ENCODE results near the gene ATP13A3. TPM values are rescaled to one million over a fixed set of nuclear protein-coding genes. Genes with fewer than 3 reads are reported as not detected.

The ATP13A3 gene
- total and polyA plus RNA-seq, 2 experiments from 2014 or later: 20.0 to 202 TPM

- Mint-ChIP-seq H3K36me3 (ENCODE audit: low read depth) (no peaks in the 10 kb centered on the region; the same call in 2 of the 3 replicates), H3K9me3 (no peaks in the 10 kb centered on the region), H3K27me3 (ENCODE audit: insufficient read depth, low read depth, poor library complexity) (peaks cover 3% of the 10 kb centered on the region), H3K4me1 (peaks cover 2% of the 10 kb centered on the region; the same call in 1 of the 3 replicates), H3K4me3 (no peak overlapping the region), H3K27ac (no peak overlapping the region)
- Histone ChIP-seq H2AFZ (no peak overlapping the region), H3K27ac (ENCODE audit: low read depth) (no peak overlapping the region), H3K4me1 (ENCODE audit: insufficient read depth) (no peaks in the 10 kb centered on the region), H4K20me1 (replicated peaks; ENCODE audit: insufficient read depth) (no peaks in the 10 kb centered on the region), H3K9me2 (ENCODE audit: insufficient read depth) (no peaks in the 10 kb centered on the region), H3K4me2 (no peak overlapping the region), H3K4me3 (no peak overlapping the region), H3F3A (replicated peaks; ENCODE audit: low read depth) (no peaks in the 10 kb centered on the region), H3K27me3 (ENCODE audit: insufficient read depth) (no peaks in the 10 kb centered on the region), H3K36me3 (ENCODE audit: insufficient read depth) (no peaks in the 10 kb centered on the region), H3K79me2 (replicated peaks; ENCODE audit: insufficient read depth) (no peaks in the 10 kb centered on the region)
- peak; percentile 55 for ATAC-seq
- no peak for DNase-seq (ENCODE audit: low spot score)
- no peak for TF ChIP-seq STAT1 (IDR thresholded peaks at IDR 0.05; ENCODE audit: unreplicated experiment)
- TF ChIP-seq, protein P1, sequence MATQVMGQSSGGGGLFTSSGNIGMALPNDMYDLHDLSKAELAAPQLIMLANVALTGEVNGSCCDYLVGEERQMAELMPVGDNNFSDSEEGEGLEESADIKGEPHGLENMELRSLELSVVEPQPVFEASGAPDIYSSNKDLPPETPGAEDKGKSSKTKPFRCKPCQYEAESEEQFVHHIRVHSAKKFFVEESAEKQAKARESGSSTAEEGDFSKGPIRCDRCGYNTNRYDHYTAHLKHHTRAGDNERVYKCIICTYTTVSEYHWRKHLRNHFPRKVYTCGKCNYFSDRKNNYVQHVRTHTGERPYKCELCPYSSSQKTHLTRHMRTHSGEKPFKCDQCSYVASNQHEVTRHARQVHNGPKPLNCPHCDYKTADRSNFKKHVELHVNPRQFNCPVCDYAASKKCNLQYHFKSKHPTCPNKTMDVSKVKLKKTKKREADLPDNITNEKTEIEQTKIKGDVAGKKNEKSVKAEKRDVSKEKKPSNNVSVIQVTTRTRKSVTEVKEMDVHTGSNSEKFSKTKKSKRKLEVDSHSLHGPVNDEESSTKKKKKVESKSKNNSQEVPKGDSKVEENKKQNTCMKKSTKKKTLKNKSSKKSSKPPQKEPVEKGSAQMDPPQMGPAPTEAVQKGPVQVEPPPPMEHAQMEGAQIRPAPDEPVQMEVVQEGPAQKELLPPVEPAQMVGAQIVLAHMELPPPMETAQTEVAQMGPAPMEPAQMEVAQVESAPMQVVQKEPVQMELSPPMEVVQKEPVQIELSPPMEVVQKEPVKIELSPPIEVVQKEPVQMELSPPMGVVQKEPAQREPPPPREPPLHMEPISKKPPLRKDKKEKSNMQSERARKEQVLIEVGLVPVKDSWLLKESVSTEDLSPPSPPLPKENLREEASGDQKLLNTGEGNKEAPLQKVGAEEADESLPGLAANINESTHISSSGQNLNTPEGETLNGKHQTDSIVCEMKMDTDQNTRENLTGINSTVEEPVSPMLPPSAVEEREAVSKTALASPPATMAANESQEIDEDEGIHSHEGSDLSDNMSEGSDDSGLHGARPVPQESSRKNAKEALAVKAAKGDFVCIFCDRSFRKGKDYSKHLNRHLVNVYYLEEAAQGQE (IDR thresholded peaks at IDR 0.05; ENCODE audit: unreplicated experiment): no peak
- no peak for TF ChIP-seq ZNF331 (CRISPR knock-in tag; IDR thresholded peaks at IDR 0.05; ENCODE audit: low read depth)
- no peak for TF ChIP-seq ZNF114 (CRISPR knock-in tag; IDR thresholded peaks at IDR 0.05)
- no peak for TF ChIP-seq EZH2 (IDR thresholded peaks at IDR 0.05; ENCODE audit: low read depth, unreplicated experiment)
- TF ChIP-seq ETS1 (IDR thresholded peaks at IDR 0.05): no peak
- no peak for TF ChIP-seq EZH2phosphoT487 (IDR thresholded peaks at IDR 0.05; ENCODE audit: unreplicated experiment)
- TF ChIP-seq, protein P2, sequence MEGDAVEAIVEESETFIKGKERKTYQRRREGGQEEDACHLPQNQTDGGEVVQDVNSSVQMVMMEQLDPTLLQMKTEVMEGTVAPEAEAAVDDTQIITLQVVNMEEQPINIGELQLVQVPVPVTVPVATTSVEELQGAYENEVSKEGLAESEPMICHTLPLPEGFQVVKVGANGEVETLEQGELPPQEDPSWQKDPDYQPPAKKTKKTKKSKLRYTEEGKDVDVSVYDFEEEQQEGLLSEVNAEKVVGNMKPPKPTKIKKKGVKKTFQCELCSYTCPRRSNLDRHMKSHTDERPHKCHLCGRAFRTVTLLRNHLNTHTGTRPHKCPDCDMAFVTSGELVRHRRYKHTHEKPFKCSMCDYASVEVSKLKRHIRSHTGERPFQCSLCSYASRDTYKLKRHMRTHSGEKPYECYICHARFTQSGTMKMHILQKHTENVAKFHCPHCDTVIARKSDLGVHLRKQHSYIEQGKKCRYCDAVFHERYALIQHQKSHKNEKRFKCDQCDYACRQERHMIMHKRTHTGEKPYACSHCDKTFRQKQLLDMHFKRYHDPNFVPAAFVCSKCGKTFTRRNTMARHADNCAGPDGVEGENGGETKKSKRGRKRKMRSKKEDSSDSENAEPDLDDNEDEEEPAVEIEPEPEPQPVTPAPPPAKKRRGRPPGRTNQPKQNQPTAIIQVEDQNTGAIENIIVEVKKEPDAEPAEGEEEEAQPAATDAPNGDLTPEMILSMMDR (conservative IDR thresholded peaks at IDR 0.05; ENCODE audit: low read depth in 2 of 2): peak; percentile 40 to 46
These were observed 27.8 kb upstream of the ATP13A3 start for GRCh38 chr3:194514626-194515025.
